GM23338 (cell line): ENCODE measurements around the gene ZBTB22.

Experiments used
- CREB1 ChIP-seq: fragments of 250-450 bp; sonication (Bioruptor Pico); IDR thresholded peaks from 2 replicates; pipeline ENCODE4 v1.5.0; 2020; ENCODE audit warnings: low read depth, mild to moderate bottlenecking, moderate library complexity
- CTCF ChIP-seq, 2 experiments: fragments of 200-600 bp in 1 of 2; sonication (generic) in 1 of 2; conservative IDR thresholded peaks; 2 replicates each; pipeline versions ENCODE4 v1.5.1 to v1.6.1; 2016 to 2017; ENCODE audit warnings: antibody characterized with exemption in 2 of 2, low read depth in 2 of 2, mild to moderate bottlenecking in 2 of 2, moderate library complexity in 1 of 2
- EZH2 ChIP-seq: fragments of 200-600 bp; sonication (generic); IDR thresholded peaks from one replicate; pipeline ENCODE4 v1.8.0; 2017; ENCODE audit warnings: antibody characterized with exemption, mild to moderate bottlenecking, low read depth; ENCODE audit not compliant: unreplicated experiment
- POLR2AphosphoS5 ChIP-seq: IDR thresholded peaks from 2 replicates; pipeline ENCODE4 v1.6.1; 2016; ENCODE audit warnings: antibody characterized with exemption, low read depth
- REST ChIP-seq: IDR thresholded peaks from one replicate; pipeline ENCODE4 v1.6.1; 2018; ENCODE audit warnings: antibody characterized with exemption; ENCODE audit not compliant: unreplicated experiment
- ZNF114 ChIP-seq: fragments of 250-450 bp; sonication (Bioruptor Pico); IDR thresholded peaks from 2 replicates; pipeline ENCODE4 v1.5.0; 2020; ENCODE audit warnings: mild to moderate bottlenecking, moderate library complexity

- TF ChIP-seq CTCF (conservative IDR thresholded peaks at IDR 0.05; ENCODE audit: low read depth in 2 of 2) (no peak), CREB1 (CRISPR knock-in tag) (no peak), POLR2AphosphoS5 (no peak; the same call in 1 of the 2 replicates), REST (no peak), EZH2 (no peak), ZNF114 (CRISPR knock-in tag) (no peak)
Measured at GRCh38 chr6:33292996-33293682, 24.4 kb downstream of the ZBTB22 start.
